Renal pelvis (tissue), 4 donors: ENCODE data around the gene ABCC10. TPM values are rescaled to one million over a fixed set of nuclear protein-coding genes. Genes with fewer than 3 reads are reported as not detected.
"Not testable (repeated sequence)": the region's sequence is repeated elsewhere in the genome, so short reads cannot be mapped to it uniquely, and the experiment has no call there.

ENCODE experiments used
- DNase-seq: peaks from one replicate; pipeline ENCODE4 v3.0.0-alpha.2; 2013
- polyA plus RNA-seq, 3 donors: library from polyadenylated mRNA; unstranded; fragments of 120-200 nt; gene quantifications; one replicate each; pipeline ENCODE4 v1.2.1, GENCODE V29; 2013; ENCODE audit not compliant: insufficient read length in 3 of 3

The ABCC10 gene
- polyA plus RNA-seq, 3 donors: 22.9 to 30.4 (median 28.9) TPM

- no peak for DNase-seq
Measured at GRCh38 chr6:43444582-43444981, 17.2 kb downstream of the ABCC10 start.

- DNase-seq: no peak
Measured at GRCh38 chr6:43445576-43445975, 18.2 kb downstream of the ABCC10 start.

- DNase-seq: no peak
Measured at GRCh38 chr6:43447604-43448003, 20.3 kb downstream of the ABCC10 start.

- DNase-seq: no peak
Measured at GRCh38 chr6:43448916-43449315, 21.6 kb downstream of the ABCC10 start.

GRCh38 chr6:43450699-43451131 is 23.4 kb downstream of the ABCC10 start:
- DNase-seq: no peak

GRCh38 chr6:43451348-43451747 is 24.0 kb downstream of the ABCC10 start:
- no peak for DNase-seq

- no peak for DNase-seq
Measured at GRCh38 chr6:43451939-43452338, 24.6 kb downstream of the ABCC10 start.

GRCh38 chr6:43452896-43453295 is 25.6 kb downstream of the ABCC10 start:
- DNase-seq: no peak

- DNase-seq: no peak
Measured at GRCh38 chr6:43453831-43454230, 26.5 kb downstream of the ABCC10 start.

- no peak for DNase-seq
Measured at GRCh38 chr6:43454290-43454695, 27.0 kb downstream of the ABCC10 start.

GRCh38 chr6:43454696-43455530 is 27.6 kb downstream of the ABCC10 start:
- DNase-seq: peak; percentile 75

- no peak for DNase-seq
Measured at GRCh38 chr6:43455531-43456428, 28.4 kb downstream of the ABCC10 start, which contains the start of gene DLK2. Gene DLK2 (minus strand): TSS chr6:43455548. CDS start chr6:43454825, 723 bp downstream.

GRCh38 chr6:43457643-43458042 is 30.3 kb downstream of the ABCC10 start:
- DNase-seq: no peak

- DNase-seq: not testable (repeated sequence)
Measured at GRCh38 chr6:43458154-43458553, 30.8 kb downstream of the ABCC10 start.

GRCh38 chr6:43459535-43459934 is 32.2 kb downstream of the ABCC10 start:
- no peak for DNase-seq

- DNase-seq: no peak
Measured at GRCh38 chr6:43460032-43460431, 32.7 kb downstream of the ABCC10 start.

- no peak for DNase-seq
Measured at GRCh38 chr6:43461936-43462335, 34.6 kb downstream of the ABCC10 start.

GRCh38 chr6:43464337-43464736 is 37.0 kb downstream of the ABCC10 start:
- no peak for DNase-seq

- no peak for DNase-seq
Measured at GRCh38 chr6:43465948-43466347, 38.6 kb downstream of the ABCC10 start.

GRCh38 chr6:43467265-43467664 is 39.9 kb downstream of the ABCC10 start:
- DNase-seq: not testable (repeated sequence)

- DNase-seq: no peak
Measured at GRCh38 chr6:43467752-43468151, 40.4 kb downstream of the ABCC10 start.

- DNase-seq: no peak
Measured at GRCh38 chr6:43468240-43468639, 40.9 kb downstream of the ABCC10 start.
